ENCODE measurements around the gene C9orf50. TPM values are rescaled to one million over a fixed set of nuclear protein-coding genes. Genes with fewer than 3 reads are reported as not detected.

The C9orf50 gene
- total RNA-seq, 1 experiment from 2014 or later, result not detected

GRCh38 chr9:129583308-129584038 is 37.4 kb downstream of the C9orf50 start:
- Mint-ChIP-seq H3K4me1 (peaks cover 27 to 37% of the 10 kb centered on the region in 2 experiments), H3K36me3 (ENCODE audit: insufficient read depth in 1 of 3, low read depth in 3 of 3) (no peaks in the 10 kb centered on the region), H3K27ac (no peak overlapping the region), H3K27me3 (ENCODE audit: low read depth) (peaks cover 26% of the 10 kb centered on the region), H3K4me3 (no peak overlapping the region), H3K9me3 (no peaks in the 10 kb centered on the region)
- Histone ChIP-seq H3K4me1 (ENCODE audit: insufficient read depth, low read length) (no peaks in the 10 kb centered on the region), H4K20me1 (ENCODE audit: control insufficient read depth, insufficient read depth, insufficient read length) (no peaks in the 10 kb centered on the region), H3K4me2 (ENCODE audit: insufficient read depth, insufficient read length, low read length) (no peak overlapping the region), H2BK20ac (ENCODE audit: low read depth, low read length, poor library complexity, severe bottlenecking) (no peak overlapping the region), H3K9ac (ENCODE audit: extremely low read depth, insufficient read length, low read length) (no peak overlapping the region), H3K4ac (ENCODE audit: low read depth, low read length) (no peak overlapping the region), H3K18ac (ENCODE audit: insufficient read length, low read depth, low read length) (no peak overlapping the region), H3K79me1 (ENCODE audit: insufficient read depth, low read depth, low read length, poor library complexity, severe bottlenecking) (no peaks in the 10 kb centered on the region), H3K56ac (ENCODE audit: insufficient read length, low read depth, low read length) (no peak overlapping the region), H3K27ac (ENCODE audit: insufficient read length, low read depth, low read length) (no peak overlapping the region), H2BK12ac (ENCODE audit: insufficient read length, low read depth, low read length) (no peak overlapping the region), H4K8ac (replicated peaks; ENCODE audit: insufficient read length, low read depth, low read length) (no peak overlapping the region), H3K23me2 (ENCODE audit: insufficient read length, low read depth, low read length, poor library complexity, severe bottlenecking) (no peaks in the 10 kb centered on the region), H3T11ph (ENCODE audit: low read length) (no peak overlapping the region), H3K79me2 (ENCODE audit: insufficient read depth, low read length) (no peaks in the 10 kb centered on the region), H2BK120ac (ENCODE audit: low read depth, low read length, poor library complexity, severe bottlenecking) (no peak overlapping the region), H2BK5ac (ENCODE audit: insufficient read length, low read length) (no peak overlapping the region), H2AFZ (ENCODE audit: low read length) (no peak overlapping the region), H3K9me3 (ENCODE audit: control insufficient read depth, low read depth, low read length) (no peaks in the 10 kb centered on the region), H3K23ac (ENCODE audit: insufficient read length, low read depth, low read length) (no peak overlapping the region), H3K27me3 (ENCODE audit: insufficient read depth, low read length) (no peaks in the 10 kb centered on the region), H2BK15ac (ENCODE audit: low read depth, low read length) (no peak overlapping the region), H2AK5ac (ENCODE audit: insufficient read length, low read length) (no peak overlapping the region), H4K5ac (ENCODE audit: insufficient read length, low read depth, low read length) (no peak overlapping the region), H4K91ac (ENCODE audit: insufficient read length, low read depth, low read length) (no peak overlapping the region), H3K14ac (ENCODE audit: insufficient read depth, low read length) (no peak overlapping the region)
- TF ChIP-seq, protein P1, sequence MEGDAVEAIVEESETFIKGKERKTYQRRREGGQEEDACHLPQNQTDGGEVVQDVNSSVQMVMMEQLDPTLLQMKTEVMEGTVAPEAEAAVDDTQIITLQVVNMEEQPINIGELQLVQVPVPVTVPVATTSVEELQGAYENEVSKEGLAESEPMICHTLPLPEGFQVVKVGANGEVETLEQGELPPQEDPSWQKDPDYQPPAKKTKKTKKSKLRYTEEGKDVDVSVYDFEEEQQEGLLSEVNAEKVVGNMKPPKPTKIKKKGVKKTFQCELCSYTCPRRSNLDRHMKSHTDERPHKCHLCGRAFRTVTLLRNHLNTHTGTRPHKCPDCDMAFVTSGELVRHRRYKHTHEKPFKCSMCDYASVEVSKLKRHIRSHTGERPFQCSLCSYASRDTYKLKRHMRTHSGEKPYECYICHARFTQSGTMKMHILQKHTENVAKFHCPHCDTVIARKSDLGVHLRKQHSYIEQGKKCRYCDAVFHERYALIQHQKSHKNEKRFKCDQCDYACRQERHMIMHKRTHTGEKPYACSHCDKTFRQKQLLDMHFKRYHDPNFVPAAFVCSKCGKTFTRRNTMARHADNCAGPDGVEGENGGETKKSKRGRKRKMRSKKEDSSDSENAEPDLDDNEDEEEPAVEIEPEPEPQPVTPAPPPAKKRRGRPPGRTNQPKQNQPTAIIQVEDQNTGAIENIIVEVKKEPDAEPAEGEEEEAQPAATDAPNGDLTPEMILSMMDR (conservative IDR thresholded peaks at IDR 0.05), result no peak
- no CpG with 5 or more reads among the region's 10 CpGs for WGBS (ENCODE audit: extremely low coverage, insufficient read length, low lambda C conversion rate)
- DNase-seq, result no peak

Data from H9 (cell line).